ENCODE results near the gene MKS1.

DNA sequence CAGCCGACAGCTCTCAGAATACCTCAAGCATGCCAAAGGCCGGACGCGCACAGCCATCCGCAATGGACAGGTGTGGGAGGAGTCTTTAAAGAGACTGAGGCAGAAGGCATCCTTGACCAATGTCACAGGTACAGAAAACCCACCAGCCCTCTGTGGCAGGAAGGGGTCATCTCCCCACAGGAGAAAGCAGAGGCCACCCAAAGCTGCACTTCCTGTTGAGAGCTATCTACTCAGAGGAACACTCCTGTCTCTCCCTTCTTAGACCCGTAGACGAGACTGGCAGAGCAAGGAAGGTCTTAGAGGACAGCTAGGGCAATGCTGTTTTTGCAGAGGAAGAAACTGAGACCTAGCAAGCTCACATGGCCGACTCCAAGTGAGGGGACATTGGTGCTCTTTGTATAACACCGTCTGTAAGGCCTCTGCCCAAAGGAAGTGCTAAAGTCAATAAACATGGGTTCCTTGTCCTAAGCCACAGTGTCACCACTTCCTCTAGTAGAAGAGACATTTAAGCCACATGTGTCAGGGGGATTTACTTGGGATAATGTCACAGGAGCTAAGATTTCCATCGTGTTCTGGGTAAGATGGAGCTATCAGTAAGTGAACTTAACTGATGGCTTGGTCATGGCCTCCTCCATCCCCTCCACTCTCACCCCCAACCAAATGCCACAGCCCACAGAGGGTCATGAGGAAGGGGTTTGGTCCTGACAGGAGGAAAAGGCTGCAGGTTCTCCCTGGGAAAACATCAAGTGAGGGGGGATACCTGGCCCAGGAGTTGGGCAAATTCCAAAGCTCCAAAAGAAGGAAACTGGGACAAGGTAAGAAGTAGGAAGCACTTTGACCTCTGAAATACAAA lies 28.7 kb upstream of the MKS1 start:
- no peak for TF ChIP-seq EP300 (IDR thresholded peaks at IDR 0.05; ENCODE audit: borderline replicate concordance)
- TF ChIP-seq, protein P1, sequence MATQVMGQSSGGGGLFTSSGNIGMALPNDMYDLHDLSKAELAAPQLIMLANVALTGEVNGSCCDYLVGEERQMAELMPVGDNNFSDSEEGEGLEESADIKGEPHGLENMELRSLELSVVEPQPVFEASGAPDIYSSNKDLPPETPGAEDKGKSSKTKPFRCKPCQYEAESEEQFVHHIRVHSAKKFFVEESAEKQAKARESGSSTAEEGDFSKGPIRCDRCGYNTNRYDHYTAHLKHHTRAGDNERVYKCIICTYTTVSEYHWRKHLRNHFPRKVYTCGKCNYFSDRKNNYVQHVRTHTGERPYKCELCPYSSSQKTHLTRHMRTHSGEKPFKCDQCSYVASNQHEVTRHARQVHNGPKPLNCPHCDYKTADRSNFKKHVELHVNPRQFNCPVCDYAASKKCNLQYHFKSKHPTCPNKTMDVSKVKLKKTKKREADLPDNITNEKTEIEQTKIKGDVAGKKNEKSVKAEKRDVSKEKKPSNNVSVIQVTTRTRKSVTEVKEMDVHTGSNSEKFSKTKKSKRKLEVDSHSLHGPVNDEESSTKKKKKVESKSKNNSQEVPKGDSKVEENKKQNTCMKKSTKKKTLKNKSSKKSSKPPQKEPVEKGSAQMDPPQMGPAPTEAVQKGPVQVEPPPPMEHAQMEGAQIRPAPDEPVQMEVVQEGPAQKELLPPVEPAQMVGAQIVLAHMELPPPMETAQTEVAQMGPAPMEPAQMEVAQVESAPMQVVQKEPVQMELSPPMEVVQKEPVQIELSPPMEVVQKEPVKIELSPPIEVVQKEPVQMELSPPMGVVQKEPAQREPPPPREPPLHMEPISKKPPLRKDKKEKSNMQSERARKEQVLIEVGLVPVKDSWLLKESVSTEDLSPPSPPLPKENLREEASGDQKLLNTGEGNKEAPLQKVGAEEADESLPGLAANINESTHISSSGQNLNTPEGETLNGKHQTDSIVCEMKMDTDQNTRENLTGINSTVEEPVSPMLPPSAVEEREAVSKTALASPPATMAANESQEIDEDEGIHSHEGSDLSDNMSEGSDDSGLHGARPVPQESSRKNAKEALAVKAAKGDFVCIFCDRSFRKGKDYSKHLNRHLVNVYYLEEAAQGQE (IDR thresholded peaks at IDR 0.05; ENCODE audit: low read depth): no peak
- no peak for TF ChIP-seq YY1 (IDR thresholded peaks at IDR 0.05; ENCODE audit: low read depth)
- no peak for TF ChIP-seq RAD21 (IDR thresholded peaks at IDR 0.05; ENCODE audit: low read depth)
- no peak for TF ChIP-seq TAF1 (IDR thresholded peaks at IDR 0.05; ENCODE audit: low read depth)
- TF ChIP-seq EGR1 (IDR thresholded peaks at IDR 0.05): no peak
- TF ChIP-seq ZBTB7A (IDR thresholded peaks at IDR 0.05; ENCODE audit: low read depth): no peak
- TF ChIP-seq FOXM1 (IDR thresholded peaks at IDR 0.05; ENCODE audit: borderline replicate concordance, low read depth): no peak
- TF ChIP-seq NFIC (IDR thresholded peaks at IDR 0.05): no peak
- TF ChIP-seq CREB1 (IDR thresholded peaks at IDR 0.05; ENCODE audit: low read depth): no peak
- TF ChIP-seq, protein P2, sequence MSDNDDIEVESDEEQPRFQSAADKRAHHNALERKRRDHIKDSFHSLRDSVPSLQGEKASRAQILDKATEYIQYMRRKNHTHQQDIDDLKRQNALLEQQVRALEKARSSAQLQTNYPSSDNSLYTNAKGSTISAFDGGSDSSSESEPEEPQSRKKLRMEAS (IDR thresholded peaks at IDR 0.05): no peak
- TF ChIP-seq, protein P3, sequence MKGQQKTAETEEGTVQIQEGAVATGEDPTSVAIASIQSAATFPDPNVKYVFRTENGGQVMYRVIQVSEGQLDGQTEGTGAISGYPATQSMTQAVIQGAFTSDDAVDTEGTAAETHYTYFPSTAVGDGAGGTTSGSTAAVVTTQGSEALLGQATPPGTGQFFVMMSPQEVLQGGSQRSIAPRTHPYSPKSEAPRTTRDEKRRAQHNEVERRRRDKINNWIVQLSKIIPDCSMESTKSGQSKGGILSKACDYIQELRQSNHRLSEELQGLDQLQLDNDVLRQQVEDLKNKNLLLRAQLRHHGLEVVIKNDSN (IDR thresholded peaks at IDR 0.05): no peak
- TF ChIP-seq CEBPB (IDR thresholded peaks at IDR 0.05): no peak

Measured in Ishikawa (cell line).